ENCODE results near the gene MITF.
A peak's percentile ranks its signal among the peaks of the same experiment; 100 is the strongest.

MITF gene, protein sequence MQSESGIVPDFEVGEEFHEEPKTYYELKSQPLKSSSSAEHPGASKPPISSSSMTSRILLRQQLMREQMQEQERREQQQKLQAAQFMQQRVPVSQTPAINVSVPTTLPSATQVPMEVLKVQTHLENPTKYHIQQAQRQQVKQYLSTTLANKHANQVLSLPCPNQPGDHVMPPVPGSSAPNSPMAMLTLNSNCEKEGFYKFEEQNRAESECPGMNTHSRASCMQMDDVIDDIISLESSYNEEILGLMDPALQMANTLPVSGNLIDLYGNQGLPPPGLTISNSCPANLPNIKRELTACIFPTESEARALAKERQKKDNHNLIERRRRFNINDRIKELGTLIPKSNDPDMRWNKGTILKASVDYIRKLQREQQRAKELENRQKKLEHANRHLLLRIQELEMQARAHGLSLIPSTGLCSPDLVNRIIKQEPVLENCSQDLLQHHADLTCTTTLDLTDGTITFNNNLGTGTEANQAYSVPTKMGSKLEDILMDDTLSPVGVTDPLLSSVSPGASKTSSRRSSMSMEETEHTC

DNA sequence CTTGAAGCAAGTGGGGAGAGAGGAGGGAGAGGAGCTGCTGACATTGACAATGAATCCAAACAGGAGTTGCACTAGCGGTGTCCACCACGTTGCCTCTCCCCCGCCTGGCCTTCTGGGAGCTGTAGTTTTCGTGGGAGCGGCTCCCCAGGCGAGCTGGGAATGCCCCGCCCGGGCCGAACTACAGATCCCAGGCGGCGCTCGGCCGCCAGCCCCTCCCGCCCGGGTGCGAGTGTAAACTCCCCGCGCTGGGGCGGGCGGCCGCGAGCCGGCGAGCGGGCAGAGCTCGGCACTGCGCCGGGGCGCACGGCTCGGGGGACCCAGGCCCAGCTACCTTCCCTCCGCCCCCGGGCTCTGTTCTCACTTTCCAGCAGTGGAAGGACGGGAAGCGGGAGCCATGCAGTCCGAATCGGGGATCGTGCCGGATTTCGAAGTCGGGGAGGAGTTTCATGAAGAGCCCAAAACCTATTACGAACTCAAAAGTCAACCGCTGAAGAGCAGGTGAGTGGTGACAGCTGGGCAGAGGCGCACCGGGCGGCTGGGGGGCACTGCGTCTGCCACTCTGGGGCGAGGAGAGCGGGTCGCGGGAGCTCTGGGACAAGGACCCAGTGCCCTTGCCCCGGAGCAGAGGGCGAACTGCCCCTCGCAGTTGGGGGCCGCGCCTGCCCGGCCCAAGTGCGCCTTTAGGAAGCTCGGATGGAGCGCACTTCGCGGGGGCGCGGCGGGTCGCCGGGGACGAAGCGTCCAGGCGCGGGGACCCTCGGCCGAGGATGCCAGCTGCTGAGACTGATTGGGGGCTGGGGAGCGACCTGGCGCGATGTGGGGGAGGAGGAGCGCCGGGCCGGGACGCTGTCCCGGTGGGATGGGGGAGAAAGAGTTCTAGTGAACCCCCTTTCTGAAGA, at the start of gene MITF:
Gene MITF (plus strand): TSS at position 261 of the 899 bp plus-strand sequence. CDS start 134 bp downstream, at position 395.
- TF ChIP-seq, protein P1, sequence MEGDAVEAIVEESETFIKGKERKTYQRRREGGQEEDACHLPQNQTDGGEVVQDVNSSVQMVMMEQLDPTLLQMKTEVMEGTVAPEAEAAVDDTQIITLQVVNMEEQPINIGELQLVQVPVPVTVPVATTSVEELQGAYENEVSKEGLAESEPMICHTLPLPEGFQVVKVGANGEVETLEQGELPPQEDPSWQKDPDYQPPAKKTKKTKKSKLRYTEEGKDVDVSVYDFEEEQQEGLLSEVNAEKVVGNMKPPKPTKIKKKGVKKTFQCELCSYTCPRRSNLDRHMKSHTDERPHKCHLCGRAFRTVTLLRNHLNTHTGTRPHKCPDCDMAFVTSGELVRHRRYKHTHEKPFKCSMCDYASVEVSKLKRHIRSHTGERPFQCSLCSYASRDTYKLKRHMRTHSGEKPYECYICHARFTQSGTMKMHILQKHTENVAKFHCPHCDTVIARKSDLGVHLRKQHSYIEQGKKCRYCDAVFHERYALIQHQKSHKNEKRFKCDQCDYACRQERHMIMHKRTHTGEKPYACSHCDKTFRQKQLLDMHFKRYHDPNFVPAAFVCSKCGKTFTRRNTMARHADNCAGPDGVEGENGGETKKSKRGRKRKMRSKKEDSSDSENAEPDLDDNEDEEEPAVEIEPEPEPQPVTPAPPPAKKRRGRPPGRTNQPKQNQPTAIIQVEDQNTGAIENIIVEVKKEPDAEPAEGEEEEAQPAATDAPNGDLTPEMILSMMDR (IDR thresholded peaks at IDR 0.05; ENCODE audit: control insufficient read depth, insufficient read depth, low read depth, low read length, missing control alignments), result no peak
- H3K4me3 ChIP-seq (ENCODE audit: control insufficient read depth, low read depth, low read length), result peak within 1 kb of the TSS; percentile 79

DNA sequence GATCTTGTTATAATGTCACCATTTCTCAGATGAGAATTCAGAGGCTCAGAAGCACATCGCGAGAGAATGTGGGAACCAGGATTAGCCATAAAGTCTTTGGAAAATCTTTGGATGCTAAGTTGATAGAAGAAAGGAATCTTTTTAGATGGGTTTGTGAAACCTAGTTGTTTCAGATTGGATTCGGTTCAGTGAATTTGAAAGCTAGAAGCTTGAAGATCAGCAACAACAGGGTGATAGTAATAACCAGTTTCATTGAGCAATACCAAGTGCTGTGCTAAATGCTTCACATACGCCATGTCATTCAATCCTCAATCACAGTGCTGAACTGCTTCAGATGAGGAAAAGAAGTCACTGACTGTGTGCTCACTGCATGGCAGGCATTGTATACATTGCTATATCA, 47.4 kb upstream of the MITF start:
- TF ChIP-seq, protein P1 (IDR thresholded peaks at IDR 0.05; ENCODE audit: control insufficient read depth, insufficient read depth, low read depth, low read length, missing control alignments), result no peak
- DNase-seq (ENCODE audit: low read depth), result no peak
- H3K4me3 ChIP-seq (ENCODE audit: control insufficient read depth, low read depth, low read length), result no peak overlapping the region

More for the DNA sequence above, at the start of gene MITF:
- peak; percentile 59 for DNase-seq (ENCODE audit: low read depth)

DNA sequence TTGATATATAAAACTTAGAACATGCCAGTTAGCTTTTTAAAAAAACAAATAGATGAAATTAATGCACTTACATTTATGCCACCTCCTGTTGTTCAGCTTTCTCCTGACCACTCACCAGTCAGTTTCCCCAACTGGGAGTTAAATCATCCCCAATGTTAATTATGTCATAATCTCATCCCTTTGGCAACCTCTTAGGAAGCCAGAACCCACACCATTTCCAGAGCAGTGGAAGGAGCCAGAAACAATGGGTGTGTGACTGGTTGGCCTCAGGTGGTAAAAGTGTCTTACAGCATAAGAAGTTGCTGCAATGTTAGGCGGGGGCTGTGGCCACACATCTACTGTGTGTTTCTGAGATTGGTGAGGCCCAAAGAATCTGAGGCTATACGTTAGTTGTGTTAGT, 46.5 kb upstream of the MITF start:
- TF ChIP-seq, protein P1 (IDR thresholded peaks at IDR 0.05; ENCODE audit: control insufficient read depth, insufficient read depth, low read depth, low read length, missing control alignments), result no peak
- no peak overlapping the region for H3K4me3 ChIP-seq (ENCODE audit: control insufficient read depth, low read depth, low read length)
- DNase-seq (ENCODE audit: low read depth), result no peak

DNA sequence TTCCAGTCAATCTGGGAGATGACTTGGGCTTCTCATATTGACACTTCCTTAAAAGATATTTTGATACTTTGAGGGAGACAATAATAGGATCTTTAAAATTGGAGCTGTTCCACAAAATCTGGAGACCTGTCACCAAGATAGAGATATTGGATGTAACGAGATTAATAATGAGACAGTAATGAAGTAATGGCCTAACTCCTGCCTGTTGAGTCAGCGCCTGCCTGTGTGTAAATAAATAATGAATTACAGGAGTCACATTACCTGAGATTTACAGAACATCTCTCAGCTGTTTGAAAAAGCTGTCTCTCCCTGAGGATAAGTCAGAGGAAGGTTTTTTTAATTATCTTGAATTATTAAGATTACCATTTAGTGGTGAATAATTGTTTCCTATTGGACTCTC, 43.8 kb upstream of the MITF start:
- TF ChIP-seq, protein P1 (IDR thresholded peaks at IDR 0.05; ENCODE audit: control insufficient read depth, insufficient read depth, low read depth, low read length, missing control alignments), result no peak
- DNase-seq (ENCODE audit: low read depth), result no peak

DNA sequence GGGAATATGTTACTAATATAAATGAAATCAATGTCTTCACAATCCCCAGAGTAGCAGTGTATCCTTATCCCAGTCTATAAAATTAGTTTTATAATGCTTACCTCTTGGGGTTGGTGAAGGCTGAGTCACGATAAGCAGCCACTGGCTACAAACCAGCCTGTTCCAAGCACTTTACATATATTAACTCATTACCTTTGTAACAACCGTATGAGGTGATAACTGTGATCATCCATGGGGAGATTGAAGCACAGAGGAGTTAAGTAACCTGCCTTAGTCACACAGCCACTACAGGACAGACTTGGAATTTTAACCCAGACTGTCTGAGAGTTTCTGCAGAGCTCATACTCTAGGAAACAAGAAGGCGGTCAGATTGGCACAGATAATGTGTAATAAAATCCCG, 43.3 kb upstream of the MITF start:
- TF ChIP-seq, protein P1 (IDR thresholded peaks at IDR 0.05; ENCODE audit: control insufficient read depth, insufficient read depth, low read depth, low read length, missing control alignments), result no peak
- H3K4me3 ChIP-seq (ENCODE audit: control insufficient read depth, low read depth, low read length), result no peak overlapping the region
- DNase-seq (ENCODE audit: low read depth), result no peak

More for the DNA sequence above, 43.8 kb upstream of the MITF start:
- no peak overlapping the region for H3K4me3 ChIP-seq (ENCODE audit: control insufficient read depth, low read depth, low read length)

DNA sequence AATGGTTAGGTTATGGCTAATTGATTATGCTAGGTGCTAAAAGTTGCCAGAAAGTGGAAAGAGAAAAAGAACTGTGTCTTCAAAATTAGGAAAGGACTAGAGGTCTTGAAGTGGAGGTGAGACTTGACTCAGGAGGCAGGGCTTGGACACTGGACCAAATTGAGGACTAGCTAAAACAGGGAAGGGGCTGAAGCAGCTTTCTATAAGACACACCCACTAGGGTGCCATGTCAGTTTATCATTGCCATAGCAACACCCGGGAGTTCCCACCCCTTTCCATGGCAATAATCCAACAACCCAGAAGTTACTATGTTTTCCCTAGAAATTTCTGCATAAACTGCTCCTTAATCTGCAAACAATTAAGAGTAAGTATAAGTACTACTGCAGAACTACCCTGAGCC, 42.9 kb upstream of the MITF start:
- no peak for DNase-seq (ENCODE audit: low read depth)
- H3K4me3 ChIP-seq (ENCODE audit: control insufficient read depth, low read depth, low read length), result no peak overlapping the region
- TF ChIP-seq, protein P1 (IDR thresholded peaks at IDR 0.05; ENCODE audit: control insufficient read depth, insufficient read depth, low read depth, low read length, missing control alignments), result no peak
